Effector CD4-positive, alpha-beta T cell (primary cell): Measurements from ENCODE around the gene SIT1.
"Not testable (repeated sequence)": the region's sequence is repeated elsewhere in the genome, so short reads cannot be mapped to it uniquely, and the experiment has no call there.

Experiments
- DNase-seq: peaks from one replicate; pipeline ENCODE4 v3.0.0-alpha.2; 2020

SIT1 gene

GRCh38 chr9:35659340-35659739 lies 8.6 kb upstream of the SIT1 start:
- DNase-seq, result no peak

DNA sequence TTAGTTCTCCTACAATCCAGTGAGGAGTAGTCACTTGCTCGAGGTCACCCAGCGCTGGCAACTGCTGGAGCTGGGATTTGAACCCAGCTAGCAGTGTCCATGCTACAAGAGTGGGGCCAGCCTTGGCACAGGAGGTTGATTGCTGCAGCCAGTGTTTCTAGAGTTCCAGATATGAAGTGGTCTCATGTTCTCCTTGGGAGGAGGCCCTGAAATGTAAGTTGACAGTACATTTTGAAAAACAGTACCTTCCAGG lies 8.2 kb upstream of the SIT1 start:
- no peak for DNase-seq

DNA sequence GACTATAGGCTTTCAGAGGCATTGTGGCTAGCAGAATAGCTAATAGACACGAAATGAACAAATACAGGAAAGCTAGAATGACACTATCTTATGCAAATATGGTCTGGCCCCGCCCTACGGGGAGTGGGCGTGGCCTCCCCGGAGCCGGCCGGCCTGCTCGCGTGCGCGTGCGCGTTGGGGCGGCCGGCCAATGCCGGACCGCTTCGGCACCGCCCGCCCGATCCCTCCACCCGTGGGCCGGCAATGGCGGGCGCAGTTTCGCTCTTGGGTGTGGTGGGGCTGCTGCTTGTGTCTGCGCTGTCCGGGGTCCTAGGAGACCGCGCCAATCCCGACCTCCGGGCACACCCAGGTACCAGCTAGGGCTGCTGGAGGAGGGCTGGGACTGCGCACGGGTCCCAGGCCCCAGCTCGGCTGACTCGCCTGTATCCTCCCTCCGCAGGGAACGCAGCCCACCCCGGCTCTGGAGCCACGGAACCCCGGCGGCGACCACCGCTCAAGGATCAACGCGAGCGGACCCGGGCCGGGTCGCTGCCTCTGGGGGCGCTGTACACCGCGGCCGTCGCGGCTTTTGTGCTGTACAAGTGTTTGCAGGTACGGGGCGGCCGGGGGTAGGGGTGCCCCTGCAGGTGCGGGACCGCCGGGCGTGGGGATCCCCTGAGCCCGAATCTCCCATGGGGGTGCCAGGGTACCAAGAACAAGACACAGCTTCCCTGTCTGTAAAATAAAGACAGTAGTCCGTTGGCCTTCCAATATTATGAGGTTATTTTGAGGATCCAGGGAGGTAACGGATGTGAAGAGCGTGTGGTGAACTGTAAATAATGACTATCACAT lies 7.6 kb upstream of the SIT1 start, which contains the start of gene CCDC107:
Gene CCDC107, plus strand, starts transcription at position 156 of the 831 bp plus-strand sequence. Its CDS starts 88 bp downstream, at position 244.
- DNase-seq, result peak; percentile 77

- peak; percentile 78 for DNase-seq
Measured at GRCh38 chr9:35657546-35658136, 6.9 kb upstream of the SIT1 start, which contains the start of gene RMRP. TSS of gene RMRP (minus strand) at chr9:35658019.

- DNase-seq, result no peak
Measured at GRCh38 chr9:35656831-35657545, 6.3 kb upstream of the SIT1 start.

DNA sequence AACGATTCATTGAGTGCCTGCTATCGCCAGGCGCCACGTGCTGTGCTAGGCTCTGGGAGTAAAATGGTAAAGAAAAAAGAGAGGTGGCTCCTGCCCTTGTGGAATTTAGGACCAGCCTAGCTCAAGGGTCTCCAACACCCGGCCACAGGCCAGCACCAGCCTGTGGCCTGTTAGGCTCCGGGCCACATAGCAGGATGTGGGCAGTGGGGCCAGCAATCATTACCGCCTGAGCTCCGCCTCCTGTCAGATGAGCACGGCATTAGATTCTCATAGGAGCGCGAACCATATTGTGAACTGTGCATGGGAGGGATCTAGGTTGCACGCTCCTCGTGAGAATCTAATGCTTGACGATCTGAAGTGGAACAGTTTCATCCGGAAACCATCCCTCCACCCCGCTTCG lies 5.6 kb upstream of the SIT1 start:
- DNase-seq, result no peak

- no peak for DNase-seq
Measured at GRCh38 chr9:35653611-35654010, 2.9 kb upstream of the SIT1 start.

DNA sequence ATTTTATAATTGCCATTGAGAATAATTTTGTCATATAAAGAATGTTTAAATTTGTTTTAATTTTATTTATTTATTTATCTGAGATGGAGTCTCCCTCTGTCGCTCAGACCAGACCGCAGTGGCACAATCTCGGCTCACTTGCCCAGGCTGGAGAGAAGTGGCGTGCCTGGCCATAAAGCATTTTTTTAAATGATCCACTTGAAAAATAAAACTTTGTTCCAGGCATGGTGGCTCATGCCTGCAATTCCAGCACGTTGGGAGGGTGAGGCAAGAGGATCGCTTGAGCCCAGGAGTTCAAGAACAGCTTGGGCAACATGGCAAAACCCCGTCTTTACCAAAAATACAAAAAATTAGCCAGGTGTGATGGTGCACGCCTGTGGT lies 2.1 kb upstream of the SIT1 start:
- DNase-seq, result no peak

DNA sequence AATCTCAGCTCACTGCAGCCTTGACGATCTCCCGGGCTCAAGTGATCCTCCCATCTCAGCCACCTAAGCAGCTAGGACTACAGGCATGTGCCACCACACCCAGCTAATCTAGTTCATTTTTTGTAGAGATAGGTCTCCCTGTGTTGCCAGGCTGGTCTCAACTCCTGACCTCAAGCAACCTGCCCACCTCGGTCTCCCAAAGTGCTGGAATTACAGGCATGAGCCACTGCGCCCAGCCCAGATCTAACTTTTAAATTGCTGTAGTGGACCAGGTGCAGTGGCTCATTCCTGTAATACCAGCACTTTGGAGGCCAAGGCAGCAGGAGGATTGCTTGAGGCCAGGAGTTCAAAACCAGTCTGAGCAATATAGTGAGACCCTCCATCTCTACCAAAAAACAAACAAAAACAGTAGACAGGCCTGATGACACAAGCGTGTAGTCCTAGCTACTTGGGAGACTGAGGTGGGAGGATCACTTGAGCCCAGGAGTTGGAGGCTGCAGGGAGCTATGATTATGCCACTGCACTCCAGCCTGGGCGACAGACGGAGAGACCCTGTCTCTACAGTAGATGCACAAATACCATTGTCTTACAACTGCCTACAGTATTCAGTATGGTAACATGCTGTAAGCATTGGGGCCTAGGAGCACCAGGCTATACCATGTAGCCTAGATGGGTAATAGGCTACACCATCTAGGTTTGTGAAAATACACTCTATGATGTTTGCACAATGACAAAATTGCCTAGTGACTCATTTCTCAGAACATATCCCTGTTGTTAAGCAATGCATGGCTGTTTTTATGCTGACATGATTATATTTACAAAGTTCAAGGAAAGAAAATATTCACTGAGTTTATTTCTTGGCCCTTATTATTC lies 1.5 kb upstream of the SIT1 start:
- no peak for DNase-seq

GRCh38 chr9:35649431-35650340 lies 1.0 kb downstream of the SIT1 start:
- peak; percentile 38 for DNase-seq

DNA sequence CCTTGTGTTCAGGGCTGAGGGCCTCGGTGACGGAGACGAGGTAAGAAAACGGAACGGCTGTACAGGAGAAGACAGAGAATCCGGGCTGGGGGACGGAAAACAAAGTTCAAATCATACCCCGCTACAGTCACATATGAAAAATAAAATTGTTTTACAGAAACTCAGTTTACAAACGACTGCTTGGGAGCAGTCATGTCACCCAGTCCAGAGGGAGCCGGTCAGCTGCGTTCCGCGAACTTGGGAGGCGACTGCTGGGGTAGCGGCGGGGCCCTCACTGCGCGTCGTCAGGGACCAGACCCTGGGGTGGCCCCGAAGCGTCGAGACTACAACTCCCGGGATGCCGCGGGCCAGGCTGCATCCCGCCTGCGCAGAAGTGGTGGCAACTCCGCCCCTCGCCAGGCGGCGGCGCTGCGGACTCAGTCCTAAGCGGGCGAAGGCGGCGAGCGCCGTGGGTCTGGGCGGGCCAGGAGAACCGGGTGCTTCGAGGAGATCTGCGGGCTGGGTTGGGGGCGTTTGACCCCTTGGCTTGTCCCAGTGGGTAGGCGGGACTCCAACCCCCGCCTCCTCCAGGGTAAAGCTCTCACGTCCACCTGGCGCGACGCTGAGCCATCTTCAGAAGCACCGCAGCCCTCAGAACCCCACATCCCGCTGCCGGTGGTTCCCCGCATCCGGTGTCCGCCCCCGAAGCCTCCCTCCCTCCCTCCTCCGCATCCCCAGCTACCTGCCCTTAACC lies 4.0 kb downstream of the SIT1 start:
- DNase-seq, result peak; percentile 88

- no peak for DNase-seq
Measured at GRCh38 chr9:35646153-35646532, 4.6 kb downstream of the SIT1 start.

GRCh38 chr9:35645736-35646135 lies 5.0 kb downstream of the SIT1 start:
- not testable (repeated sequence) for DNase-seq

DNA sequence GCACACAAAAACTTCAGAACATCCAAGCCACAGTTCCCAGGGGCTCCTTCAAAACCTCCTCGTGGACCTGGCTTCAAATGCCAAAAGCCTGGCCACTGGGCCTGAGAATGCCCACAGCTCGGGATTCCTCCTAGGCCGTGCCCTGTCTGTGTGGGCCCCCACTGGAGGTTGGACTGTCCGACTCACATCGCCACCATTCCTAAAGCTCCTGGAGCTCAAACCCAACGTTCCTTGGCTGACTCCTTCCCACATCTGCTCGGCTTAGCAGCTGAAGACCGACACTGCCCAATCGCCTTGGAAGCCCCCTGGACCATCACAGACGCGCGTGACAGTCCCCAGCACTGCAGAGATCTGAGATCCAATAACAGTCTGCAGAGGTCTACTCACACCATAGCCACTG lies 7.7 kb downstream of the SIT1 start:
- no peak for DNase-seq

DNA sequence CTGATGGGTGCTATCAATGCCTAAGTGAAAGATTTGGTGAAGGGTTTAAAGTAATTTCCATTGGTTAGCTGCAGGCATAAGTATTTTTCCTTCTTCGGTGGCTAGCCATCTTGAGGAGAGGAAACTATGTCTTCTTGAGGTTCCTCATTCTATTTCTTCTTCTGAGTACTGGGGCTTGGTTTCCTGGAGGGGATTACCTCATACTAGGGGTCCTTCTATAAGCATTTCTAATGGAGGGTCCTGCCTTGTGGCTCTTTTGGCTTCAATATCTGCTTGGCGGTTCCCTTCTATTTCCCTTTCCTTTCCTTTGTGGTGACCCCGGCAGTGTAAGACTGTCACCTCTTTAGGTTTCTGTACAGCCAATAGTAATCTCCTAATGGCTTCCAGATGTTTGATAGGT lies 9.3 kb downstream of the SIT1 start:
- DNase-seq, result not testable (repeated sequence)

DNA sequence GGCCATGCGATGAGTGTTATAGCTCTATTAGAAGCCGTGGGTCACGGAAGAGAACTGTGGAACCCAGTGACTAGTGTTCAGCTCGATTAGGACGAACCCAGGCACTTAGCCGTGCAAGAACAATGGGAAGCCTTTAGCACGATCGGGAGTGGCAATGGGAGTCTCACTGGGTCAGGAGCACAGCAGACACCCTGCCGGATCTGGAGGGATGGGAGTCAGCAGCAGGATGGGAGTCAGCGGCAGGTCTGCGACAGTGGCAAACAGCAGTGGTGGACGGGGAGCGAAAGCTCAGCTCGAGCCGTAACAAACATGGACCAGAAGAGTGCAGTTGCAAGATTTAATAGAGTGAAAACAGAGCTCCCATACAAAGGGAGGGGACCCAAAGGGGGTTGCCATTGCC lies 10.3 kb downstream of the SIT1 start:
- DNase-seq, result not testable (repeated sequence)

GRCh38 chr9:35639631-35640030 lies 11.1 kb downstream of the SIT1 start:
- no peak for DNase-seq

DNA sequence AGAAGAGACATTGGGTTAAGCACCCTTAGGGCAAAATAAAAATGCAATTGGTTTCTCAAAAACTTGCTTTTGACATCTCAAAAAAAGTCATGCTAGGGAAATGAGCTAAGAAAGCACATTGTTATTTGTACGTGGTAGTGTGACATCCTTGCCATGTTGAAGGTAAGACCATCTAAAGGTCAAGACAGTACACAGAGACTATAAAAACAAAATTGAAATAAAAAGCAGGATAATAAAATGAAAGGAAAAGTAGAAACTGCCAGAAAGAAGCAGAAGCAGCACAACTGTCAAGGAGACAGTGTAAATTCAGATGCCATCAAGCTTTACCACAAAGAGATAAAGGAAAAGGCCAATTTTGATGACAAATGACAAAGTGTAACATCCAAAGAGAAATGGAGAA lies 11.5 kb downstream of the SIT1 start:
- not testable (repeated sequence) for DNase-seq

- not testable (repeated sequence) for DNase-seq
Measured at GRCh38 chr9:35638751-35639150, 12.0 kb downstream of the SIT1 start.

GRCh38 chr9:35637427-35637955 lies 13.2 kb downstream of the SIT1 start:
- DNase-seq, result not testable (repeated sequence)

DNA sequence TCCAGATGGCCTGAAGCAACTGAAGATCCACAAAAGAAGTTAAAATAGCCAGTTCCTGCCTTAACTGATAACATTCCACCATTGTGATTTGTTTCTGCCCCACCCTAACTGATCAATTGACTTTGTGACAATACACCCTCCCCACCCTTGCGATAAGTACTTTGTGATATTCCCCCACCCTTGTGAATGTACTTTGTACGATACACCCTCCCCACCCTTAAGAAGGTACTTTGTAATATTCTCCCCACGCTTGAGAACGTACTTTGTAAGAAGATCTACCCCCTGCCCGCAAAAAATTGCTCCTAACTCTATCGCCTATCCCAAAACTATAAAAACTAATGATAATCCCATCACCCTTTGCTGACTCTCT lies 13.9 kb downstream of the SIT1 start:
- not testable (repeated sequence) for DNase-seq
